Activated CD4-positive, alpha-beta T cell treated with anti-CD3 and anti-CD28 coated beads, Interleukin-2, amount 10 ng/mL, durations not matched to agents 24 days and 14 days (primary cell): ENCODE measurements around the gene ARMC3. TPM values are rescaled to one million over a fixed set of nuclear protein-coding genes. Genes with fewer than 3 reads are reported as not detected.
A peak's percentile ranks its signal among the peaks of the same experiment; 100 is the strongest.
"Not testable (repeated sequence)": the region's sequence is repeated elsewhere in the genome, so short reads cannot be mapped to it uniquely, and the experiment has no call there.

ENCODE experiments used
- DNase-seq: peaks from one replicate; pipeline ENCODE4 v3.0.0; 2022
- H3K27ac Mint-ChIP-seq: one replicate; pipeline ENCODE4 v1.8.0; 2022; ENCODE audit warnings: mild to moderate bottlenecking, mixed read lengths
- H3K27me3 Mint-ChIP-seq: one replicate; pipeline ENCODE4 v1.8.0; 2022; ENCODE audit warnings: mixed read lengths
- H3K36me3 Mint-ChIP-seq: one replicate; pipeline ENCODE4 v1.8.0; 2022; ENCODE audit warnings: low read depth, mild to moderate bottlenecking, mixed read lengths
- H3K4me1 Mint-ChIP-seq: one replicate; pipeline ENCODE4 v1.8.0; 2021; ENCODE audit warnings: mixed read lengths
- H3K4me3 Mint-ChIP-seq: one replicate; pipeline ENCODE4 v1.8.0; 2022; ENCODE audit warnings: mild to moderate bottlenecking, moderate library complexity, mixed read lengths
- H3K9me3 Mint-ChIP-seq: one replicate; pipeline ENCODE4 v1.8.0; 2021; ENCODE audit warnings: mixed read lengths
- intact Hi-C: fragments of 100-400 bp; cut with micrococcal nuclease; formaldehyde crosslinking; loops from one replicate; pipeline ENCODE4 v1.15.1; 2023
- total RNA-seq: library from RNA; stranded (reverse); gene quantifications from 2 replicates; pipeline ENCODE4 v1.2.3, GENCODE V29; 2022

The ARMC3 gene
- total RNA-seq: not detected in 2 replicates

- peak; percentile 86 for DNase-seq
- intact Hi-C loops: no loop called here
- Mint-ChIP-seq H3K4me3 (no peak within 1 kb of the TSS), H3K27me3 (peaks cover 5% of the 10 kb centered on the region), H3K9me3 (no peaks in the 10 kb centered on the region), H3K27ac (peak within 1 kb of the TSS; percentile 40), H3K36me3 (no peaks in the 10 kb centered on the region), H3K4me1 (no peaks in the 10 kb centered on the region)
Observed at GRCh38 chr10:22927661-22928403, at the start of gene ARMC3. Gene ARMC3 (plus strand): TSS chr10:22928053. CDS start chr10:22931997, 3,944 bp downstream.

- Mint-ChIP-seq H3K4me3 (no peak overlapping the region), H3K27me3 (no peaks in the 10 kb centered on the region), H3K4me1 (no peaks in the 10 kb centered on the region), H3K27ac (no peak overlapping the region), H3K36me3 (no peaks in the 10 kb centered on the region), H3K9me3 (peaks cover 17% of the 10 kb centered on the region)
- intact Hi-C loops: no loop called here
- no peak for DNase-seq
Observed at GRCh38 chr10:22891797-22892196, 36.1 kb upstream of the ARMC3 start.

GRCh38 chr10:22893781-22894180 is 34.1 kb upstream of the ARMC3 start:
- no peaks in the 10 kb centered on the region for H3K36me3 Mint-ChIP-seq

GRCh38 chr10:22894714-22895113 is 33.1 kb upstream of the ARMC3 start:
- no peak for DNase-seq
- Mint-ChIP-seq H3K27me3 (no peaks in the 10 kb centered on the region), H3K4me3 (no peak overlapping the region), H3K4me1 (no peaks in the 10 kb centered on the region), H3K27ac (no peak overlapping the region), H3K9me3 (peaks cover 11% of the 10 kb centered on the region), H3K36me3 (no peaks in the 10 kb centered on the region)
- intact Hi-C loops: no loop called here

More at GRCh38 chr10:22893781-22894180, 34.1 kb upstream of the ARMC3 start:
- Mint-ChIP-seq H3K27me3 (no peaks in the 10 kb centered on the region), H3K4me1 (no peaks in the 10 kb centered on the region), H3K9me3 (peaks cover 11% of the 10 kb centered on the region), H3K4me3 (no peak overlapping the region), H3K27ac (no peak overlapping the region)
- no peak for DNase-seq
- intact Hi-C loops: no loop called here

GRCh38 chr10:22895252-22895651 is 32.6 kb upstream of the ARMC3 start:
- Mint-ChIP-seq H3K27ac (no peak overlapping the region), H3K4me3 (no peak overlapping the region), H3K9me3 (peaks cover 11% of the 10 kb centered on the region), H3K4me1 (no peaks in the 10 kb centered on the region), H3K36me3 (no peaks in the 10 kb centered on the region), H3K27me3 (no peaks in the 10 kb centered on the region)
- DNase-seq: no peak
- intact Hi-C loops: no loop called here

GRCh38 chr10:22897371-22897770 is 30.5 kb upstream of the ARMC3 start:
- H3K27me3 Mint-ChIP-seq: no peaks in the 10 kb centered on the region
- no peak for DNase-seq
- H3K4me1 Mint-ChIP-seq: no peaks in the 10 kb centered on the region
- no peak overlapping the region for H3K4me3 Mint-ChIP-seq
- intact Hi-C loops: no loop called here
- H3K27ac Mint-ChIP-seq: no peak overlapping the region
- no peaks in the 10 kb centered on the region for H3K36me3 Mint-ChIP-seq
- H3K9me3 Mint-ChIP-seq: no peaks in the 10 kb centered on the region

- no peak overlapping the region for H3K27ac Mint-ChIP-seq
- no peaks in the 10 kb centered on the region for H3K4me1 Mint-ChIP-seq
- DNase-seq: no peak
- H3K4me3 Mint-ChIP-seq: no peak overlapping the region
- no peaks in the 10 kb centered on the region for H3K36me3 Mint-ChIP-seq
- no peaks in the 10 kb centered on the region for H3K27me3 Mint-ChIP-seq
- H3K9me3 Mint-ChIP-seq: no peaks in the 10 kb centered on the region
- intact Hi-C loops: no loop called here
Observed at GRCh38 chr10:22899307-22899706, 28.5 kb upstream of the ARMC3 start.

- no peaks in the 10 kb centered on the region for H3K4me1 Mint-ChIP-seq
- H3K27ac Mint-ChIP-seq: no peak overlapping the region
- intact Hi-C loops: no loop called here
- DNase-seq: no peak
- H3K27me3 Mint-ChIP-seq: no peaks in the 10 kb centered on the region
- no peaks in the 10 kb centered on the region for H3K9me3 Mint-ChIP-seq
- H3K36me3 Mint-ChIP-seq: no peaks in the 10 kb centered on the region
- H3K4me3 Mint-ChIP-seq: no peak overlapping the region
Observed at GRCh38 chr10:22899775-22900174, 28.1 kb upstream of the ARMC3 start.

- Mint-ChIP-seq H3K27me3 (no peaks in the 10 kb centered on the region), H3K27ac (no peak overlapping the region), H3K4me1 (no peaks in the 10 kb centered on the region), H3K36me3 (no peaks in the 10 kb centered on the region), H3K4me3 (no peak overlapping the region), H3K9me3 (no peaks in the 10 kb centered on the region)
- no peak for DNase-seq
- intact Hi-C loops: no loop called here
Observed at GRCh38 chr10:22900841-22901601, 26.8 kb upstream of the ARMC3 start.

- not testable (repeated sequence) for H3K9me3 Mint-ChIP-seq
Observed at GRCh38 chr10:22902147-22902546, 25.7 kb upstream of the ARMC3 start.

GRCh38 chr10:22903694-22904093 is 24.2 kb upstream of the ARMC3 start:
- Mint-ChIP-seq H3K9me3 (no peaks in the 10 kb centered on the region), H3K4me3 (no peak overlapping the region), H3K4me1 (no peaks in the 10 kb centered on the region), H3K36me3 (no peaks in the 10 kb centered on the region), H3K27ac (no peak overlapping the region), H3K27me3 (no peaks in the 10 kb centered on the region)
- intact Hi-C loops: no loop called here
- no peak for DNase-seq

More at GRCh38 chr10:22902147-22902546, 25.7 kb upstream of the ARMC3 start:
- intact Hi-C loops, H3K27me3 Mint-ChIP-seq, H3K4me1 Mint-ChIP-seq, H3K36me3 Mint-ChIP-seq, H3K27ac Mint-ChIP-seq, DNase-seq, H3K4me3 Mint-ChIP-seq: not testable (repeated sequence)

- no peak for DNase-seq
- intact Hi-C loops: no loop called here
- no peaks in the 10 kb centered on the region for H3K36me3 Mint-ChIP-seq
- H3K4me1 Mint-ChIP-seq: no peaks in the 10 kb centered on the region
- H3K27ac Mint-ChIP-seq: no peak overlapping the region
- no peak overlapping the region for H3K4me3 Mint-ChIP-seq
- no peaks in the 10 kb centered on the region for H3K27me3 Mint-ChIP-seq
- H3K9me3 Mint-ChIP-seq: peaks cover 8% of the 10 kb centered on the region
Observed at GRCh38 chr10:22906767-22907166, 21.1 kb upstream of the ARMC3 start.

GRCh38 chr10:22908837-22909236 is 19.0 kb upstream of the ARMC3 start:
- H3K4me1 Mint-ChIP-seq: no peaks in the 10 kb centered on the region
- peaks cover 8% of the 10 kb centered on the region for H3K9me3 Mint-ChIP-seq
- no peaks in the 10 kb centered on the region for H3K27me3 Mint-ChIP-seq
- intact Hi-C loops: no loop called here
- no peak overlapping the region for H3K4me3 Mint-ChIP-seq
- DNase-seq: no peak
- no peak overlapping the region for H3K27ac Mint-ChIP-seq
- H3K36me3 Mint-ChIP-seq: no peaks in the 10 kb centered on the region

GRCh38 chr10:22909673-22910072 is 18.2 kb upstream of the ARMC3 start:
- H3K9me3 Mint-ChIP-seq, H3K4me3 Mint-ChIP-seq, intact Hi-C loops, H3K27me3 Mint-ChIP-seq, H3K36me3 Mint-ChIP-seq, H3K4me1 Mint-ChIP-seq, H3K27ac Mint-ChIP-seq, DNase-seq: not testable (repeated sequence)
